Stimulated activated CD4-positive, alpha-beta T cell treated with anti-CD3 and anti-CD28 coated beads, Interleukin-4, amount 100 ng/mL, for 48 hours (primary cell): ENCODE measurements around the gene SYDE2.
"Not testable (repeated sequence)": the region's sequence is repeated elsewhere in the genome, so short reads cannot be mapped to it uniquely, and the experiment has no call there.

Experiments used
- DNase-seq, 2 donors: peaks; one replicate each; pipeline ENCODE4 v3.0.0-alpha.2; 2020; ENCODE audit warnings: low read depth in 2 of 2

Gene SYDE2

GRCh38 chr1:85219853-85220610 lies 19.2 kb upstream of the SYDE2 start:
- no peak for DNase-seq

DNA sequence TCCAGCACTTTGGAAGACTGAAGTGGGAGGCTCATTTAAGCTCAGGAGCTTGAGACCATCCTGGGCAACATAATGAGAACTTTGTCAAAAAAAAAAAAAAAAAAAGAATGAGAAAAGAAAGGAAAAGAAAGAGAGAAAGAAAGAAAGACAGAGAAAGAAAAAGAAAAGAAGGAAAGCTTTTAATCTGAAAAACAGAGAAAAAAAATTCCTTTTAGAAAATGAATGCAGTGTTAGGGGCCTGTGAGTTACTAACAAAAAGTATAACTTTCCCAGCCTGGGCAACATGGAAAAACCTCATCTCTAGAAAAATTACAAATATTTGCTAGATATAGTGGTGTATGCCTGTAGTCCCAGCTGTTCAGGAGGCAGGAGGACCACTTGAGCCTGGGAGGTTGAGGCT lies 15.9 kb upstream of the SYDE2 start:
- no peak for DNase-seq

DNA sequence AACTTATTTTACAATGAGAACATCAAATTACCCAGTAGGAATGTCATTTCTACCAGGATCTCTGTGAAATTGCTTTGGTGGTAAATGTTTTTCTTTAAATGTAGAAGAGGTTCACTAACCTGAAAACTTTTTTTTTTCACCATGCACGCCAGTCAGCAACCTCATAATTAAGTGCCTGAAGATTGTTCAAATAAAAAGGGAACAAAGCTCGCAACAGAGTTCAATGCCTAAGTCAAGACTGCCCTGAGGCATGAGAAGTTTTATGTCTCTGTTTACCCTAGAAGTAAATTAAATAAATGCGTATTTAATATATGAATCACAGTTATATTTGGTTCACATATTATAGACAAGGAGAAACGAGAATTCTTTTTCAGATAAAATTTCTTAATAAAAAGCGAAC lies 13.8 kb upstream of the SYDE2 start:
- no peak for DNase-seq

DNA sequence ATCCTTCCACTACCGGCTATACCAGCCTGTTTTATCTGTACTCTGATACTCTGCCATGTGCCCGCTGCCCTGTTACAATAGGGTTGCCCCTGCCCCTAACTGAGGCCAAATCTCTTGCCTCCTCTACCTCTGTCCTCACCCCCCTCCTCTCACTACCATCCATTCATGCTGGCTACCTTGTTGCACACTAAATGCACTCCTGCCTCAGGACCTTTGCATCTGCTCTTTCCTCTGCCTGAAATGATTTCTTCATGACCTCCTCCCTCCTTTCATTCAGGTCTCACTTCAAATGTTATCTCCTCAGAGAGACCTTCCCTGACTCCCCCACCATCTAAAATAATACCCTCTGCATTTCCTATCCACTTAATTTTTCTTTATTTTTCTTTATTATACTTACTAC lies 7.7 kb upstream of the SYDE2 start:
- no peak for DNase-seq

GRCh38 chr1:85203573-85204171 lies 2.9 kb upstream of the SYDE2 start:
- no peak for DNase-seq

- DNase-seq, result no peak
Measured at GRCh38 chr1:85202864-85203255, 2.0 kb upstream of the SYDE2 start.

DNA sequence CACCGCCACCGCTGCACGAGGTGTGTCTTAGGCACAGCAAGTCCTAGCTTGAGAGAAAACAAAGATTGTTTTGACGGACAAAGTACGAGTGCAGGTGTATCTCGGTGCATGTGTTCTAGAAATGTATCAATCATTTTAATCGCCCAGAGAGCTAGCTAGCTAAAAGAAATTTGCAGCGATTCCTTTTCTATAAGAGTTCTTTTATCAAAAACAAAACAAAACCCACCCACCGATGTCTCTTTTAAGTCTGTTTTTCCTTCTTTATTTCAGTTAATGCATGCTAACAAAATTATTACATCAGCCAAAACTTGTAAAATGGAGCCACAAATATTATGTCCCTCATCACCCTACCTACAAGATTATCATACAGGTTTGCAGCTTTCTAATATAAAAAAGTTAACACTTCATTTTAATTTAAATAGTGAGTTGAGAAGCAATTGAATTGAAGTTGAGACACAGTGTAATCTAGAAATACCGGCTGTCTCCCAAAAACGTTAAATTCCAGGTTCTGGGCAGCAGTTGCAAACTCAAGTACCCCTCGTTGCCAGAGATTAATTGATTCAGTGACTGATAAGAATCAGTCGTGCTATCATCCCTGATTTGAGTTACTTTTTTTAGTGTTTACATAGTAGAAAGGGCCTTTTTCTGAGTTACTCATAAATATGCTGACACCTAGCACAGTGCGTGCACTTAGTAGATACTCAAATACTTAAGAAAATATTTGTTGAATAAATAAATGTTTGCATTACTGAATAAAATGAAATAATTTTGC lies 1.5 kb upstream of the SYDE2 start:
- DNase-seq, result no peak

- peak; percentile 45 for DNase-seq
Measured at GRCh38 chr1:85201340-85202091, 700 bp upstream of the SYDE2 start.

DNA sequence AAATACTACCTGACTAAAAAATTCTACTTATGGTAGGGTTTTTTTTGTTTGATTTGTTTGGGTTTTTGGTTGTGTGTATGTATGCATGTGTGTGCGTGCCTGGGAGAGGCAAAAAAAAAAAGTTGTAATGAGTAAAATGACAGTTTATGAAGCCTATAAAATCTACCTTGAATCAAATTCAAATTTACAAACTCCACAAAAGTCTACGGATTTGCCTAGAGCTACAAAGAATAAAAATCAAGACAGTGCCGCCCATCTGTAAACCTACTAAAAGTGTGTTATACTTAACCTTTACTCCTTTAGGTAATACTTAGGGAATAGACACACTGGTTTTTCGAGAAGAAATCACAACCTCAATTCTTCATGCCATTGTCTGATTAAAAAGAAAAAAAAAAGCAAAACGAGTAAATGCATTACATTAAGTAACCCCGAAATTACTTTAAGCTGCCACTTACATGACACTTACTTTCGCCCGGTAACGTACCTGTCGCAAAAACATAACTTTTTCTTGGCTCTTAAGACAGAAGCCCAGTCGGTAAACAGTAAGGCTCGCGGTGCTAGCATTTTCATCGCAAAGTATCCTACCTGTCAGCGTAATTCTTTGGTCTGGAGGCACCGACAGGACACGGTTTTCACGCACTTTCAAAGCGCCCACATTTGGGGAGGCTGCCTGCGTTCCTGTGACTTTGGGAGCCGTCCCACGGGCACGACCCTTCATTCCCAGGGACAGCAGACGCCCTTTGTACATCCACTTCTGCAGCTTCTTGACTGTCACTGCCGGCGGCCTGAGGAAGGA lies 951 bp downstream of the SYDE2 start:
- DNase-seq, result peak in 1 of 2 donors; percentile 10

DNA sequence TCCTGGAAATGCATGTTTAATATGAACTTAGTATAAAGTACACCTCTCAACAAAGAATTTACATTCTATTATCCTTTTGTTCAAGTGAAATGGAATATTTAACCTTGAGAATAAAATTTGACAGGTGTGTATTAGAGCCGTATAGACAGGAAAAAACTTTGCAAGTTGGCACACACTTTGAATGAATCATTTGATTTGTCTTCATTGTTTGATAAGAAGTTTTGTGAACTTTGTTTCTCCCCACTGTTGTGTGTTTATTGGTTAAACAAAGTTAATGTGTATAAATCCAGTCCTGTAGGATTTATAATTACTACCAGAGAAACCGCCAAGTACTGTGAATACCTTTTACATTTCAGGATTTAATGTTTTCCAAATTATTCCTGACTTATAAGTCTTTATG lies 2.0 kb downstream of the SYDE2 start:
- DNase-seq, result no peak

GRCh38 chr1:85196358-85196757 lies 4.5 kb downstream of the SYDE2 start:
- no peak for DNase-seq

- no peak for DNase-seq
Measured at GRCh38 chr1:85195703-85196102, 5.1 kb downstream of the SYDE2 start.

DNA sequence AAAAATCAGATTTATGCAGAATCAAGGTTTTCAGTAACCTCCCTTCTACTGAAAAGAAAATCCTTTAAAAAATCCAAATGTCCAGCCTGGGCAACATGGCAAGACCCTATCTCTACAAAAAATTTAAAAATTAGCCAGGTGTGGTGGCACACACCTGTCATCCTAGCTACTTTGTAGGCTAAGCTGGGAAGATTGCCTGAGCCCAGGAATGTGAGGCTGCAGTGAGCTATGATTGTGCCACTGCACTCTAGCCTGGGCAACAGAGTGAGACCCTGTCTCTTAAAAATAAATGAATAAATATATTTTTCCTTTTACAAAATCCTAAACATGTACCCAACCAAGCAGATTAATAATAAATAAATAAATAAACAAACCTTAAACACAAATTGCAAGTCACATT lies 8.7 kb downstream of the SYDE2 start:
- DNase-seq, result not testable (repeated sequence)

- DNase-seq, result no peak
Measured at GRCh38 chr1:85189120-85189519, 11.7 kb downstream of the SYDE2 start.

DNA sequence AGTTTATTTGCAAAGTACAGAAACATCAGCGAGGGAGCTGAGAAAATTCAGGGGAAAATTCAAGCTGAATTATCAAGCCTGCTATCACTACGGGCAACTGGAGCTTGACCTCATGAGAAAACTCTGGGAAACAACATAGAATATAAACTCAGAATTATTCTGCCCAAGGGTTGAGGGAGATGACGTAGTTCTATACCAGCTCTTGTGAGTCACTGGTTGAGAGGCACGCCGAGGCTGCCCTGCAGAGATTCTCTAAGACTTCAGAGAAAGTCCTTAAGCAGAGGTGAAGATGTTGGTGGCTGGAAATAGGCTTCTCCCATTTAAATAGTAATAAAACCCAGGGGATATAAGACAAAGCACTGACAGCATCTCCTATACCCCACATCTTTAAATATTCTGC lies 12.3 kb downstream of the SYDE2 start:
- no peak for DNase-seq

GRCh38 chr1:85187021-85187420 lies 13.8 kb downstream of the SYDE2 start:
- DNase-seq, result not testable (repeated sequence)

GRCh38 chr1:85184245-85184644 lies 16.6 kb downstream of the SYDE2 start:
- no peak for DNase-seq

DNA sequence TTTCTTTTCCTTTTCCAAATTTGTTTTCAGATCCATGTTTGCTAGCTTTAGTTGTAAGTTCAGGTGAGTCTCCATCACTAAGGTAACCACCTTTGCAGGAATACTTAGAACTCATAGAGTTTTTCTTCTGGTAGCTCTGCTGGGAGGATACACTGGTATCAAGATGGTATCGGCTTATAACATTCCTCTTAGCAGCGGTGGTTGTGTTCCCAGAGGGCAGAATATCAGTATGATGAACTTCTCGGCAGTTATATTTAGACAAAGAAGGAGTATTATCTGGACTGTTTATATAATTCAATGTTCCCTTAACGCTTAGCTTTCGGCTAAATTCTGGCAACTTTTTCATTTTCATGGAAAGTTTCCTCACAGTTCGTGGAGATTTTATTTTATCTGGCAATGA lies 18.1 kb downstream of the SYDE2 start:
- no peak for DNase-seq

DNA sequence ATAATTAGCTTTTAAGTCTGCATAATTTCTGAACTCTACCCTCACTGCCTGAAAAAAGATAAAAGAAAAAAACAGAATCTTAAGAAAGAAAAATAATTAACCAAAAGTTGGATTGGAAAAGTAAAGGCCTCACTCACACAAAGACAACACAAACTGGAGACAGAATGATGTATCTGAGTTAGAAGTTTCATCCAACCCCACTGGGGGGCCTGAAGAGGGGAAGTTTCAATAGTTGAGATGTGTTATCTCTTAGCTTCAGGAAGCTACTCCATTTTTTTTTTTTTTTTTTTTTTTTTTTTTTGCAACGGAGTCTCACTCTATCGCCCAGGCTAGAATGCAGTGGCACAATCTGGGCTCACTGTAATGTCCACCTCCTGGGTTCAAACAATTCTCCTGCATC lies 19.9 kb downstream of the SYDE2 start:
- no peak for DNase-seq

- no peak for DNase-seq
Measured at GRCh38 chr1:85179522-85179921, 21.3 kb downstream of the SYDE2 start.

DNA sequence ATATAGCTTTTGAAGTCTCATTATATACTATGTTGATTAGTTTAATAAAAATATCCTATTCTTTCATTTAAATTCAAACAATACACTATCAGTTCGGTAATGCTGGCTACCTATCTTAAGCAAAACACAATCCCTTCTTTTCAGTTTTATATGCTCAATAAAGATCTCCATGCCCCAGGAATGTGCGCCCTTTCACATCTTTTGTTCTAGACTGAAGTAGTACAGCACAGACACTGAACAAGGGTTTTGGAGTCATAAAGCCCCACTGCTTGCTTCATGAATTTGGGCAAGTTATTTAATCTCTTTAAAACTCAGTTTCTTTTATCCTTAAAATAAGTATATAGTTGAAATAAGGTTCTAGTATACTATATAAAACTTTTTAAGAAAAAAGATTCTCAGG lies 22.4 kb downstream of the SYDE2 start:
- DNase-seq, result no peak
